B cell (primary cell): Measurements from ENCODE around the gene ATOSA. TPM values are rescaled to one million over a fixed set of nuclear protein-coding genes. Genes with fewer than 3 reads are reported as not detected.

Experiments
- ATAC-seq: fragments of 200-7000 bp; cut with Tn5 transposase; one replicate; pipeline ENCODE4 v1.10.0; 2021; ENCODE audit warnings: low read depth, mild to moderate bottlenecking, moderate number of reproducible peaks, moderate library complexity
- CTCF ChIA-PET: fragments of 350-600 bp; sonication (Branson Sonifier 250); formaldehyde crosslinking; loops from one replicate; lab custom pipeline; 2021; ENCODE audit warnings: antibody characterized with exemption, inconsistent platforms; lab: Charles Lee
- POLR2A ChIA-PET: fragments of 350-600 bp; sonication (Branson Sonifier 250); formaldehyde crosslinking; loops from one replicate; lab custom pipeline; 2021; ENCODE audit warnings: antibody characterized with exemption; lab: Charles Lee
- DNase-seq: peaks from one replicate; pipeline ENCODE4 v3.0.0; 2013
- H2AFZ ChIP-seq: 2 replicates; pipeline ENCODE4 v1.6.1; 2012; ENCODE audit warnings: mild to moderate bottlenecking, low read depth, low read length; ENCODE audit not compliant: insufficient read depth, poor library complexity, severe bottlenecking
- H3K27ac ChIP-seq, 2 donors: 1 replicate in 1 of 2; 2 replicates in 1 of 2; pipeline ENCODE4 v1.5.1; 2012 to 2013; ENCODE audit warnings: low read length in 2 of 2, mild to moderate bottlenecking in 2 of 2, moderate library complexity in 1 of 2
- H3K27me3 ChIP-seq, 4 experiments: fragments of 200-600 bp in 1 of 4; sonication (generic) in 1 of 4; replicated peaks in 1 of 4; 1 replicate in 2 of 4; 2 replicates in 2 of 4; pipeline versions ENCODE4 v1.6.1 to v1.7.0; 2013 to 2016; ENCODE audit warnings: low read length in 3 of 4, mild to moderate bottlenecking in 2 of 4, mixed read lengths in 1 of 4, moderate library complexity in 1 of 4; ENCODE audit not compliant: insufficient read depth in 4 of 4, control insufficient read depth in 3 of 4; ENCODE audit errors: control extremely low read depth in 1 of 4
- H3K36me3 ChIP-seq, 2 experiments: replicated peaks in 1 of 2; 1 replicate in 1 of 2; 2 replicates in 1 of 2; pipeline versions ENCODE4 v1.6.1 to v1.7.1; 2013; ENCODE audit warnings: low read length in 1 of 2; ENCODE audit not compliant: insufficient read depth in 2 of 2, control insufficient read depth in 1 of 2; ENCODE audit errors: control extremely low read depth in 1 of 2, extremely low read depth in 1 of 2
- H3K4me1 ChIP-seq, 2 donors: fragments of 200-600 bp in 1 of 2; sonication (generic) in 1 of 2; 1 replicate in 1 of 2; 2 replicates in 1 of 2; pipeline versions ENCODE4 v1.5.1 to v1.6.1; 2013 to 2017; ENCODE audit warnings: low read length in 2 of 2; ENCODE audit not compliant: control insufficient read depth in 2 of 2, insufficient read depth in 2 of 2
- H3K4me2 ChIP-seq: replicated peaks from 2 replicates; pipeline ENCODE3; 2012; ENCODE audit warnings: mild to moderate bottlenecking, low read depth, low read length; ENCODE audit not compliant: poor library complexity, severe bottlenecking
- H3K4me3 ChIP-seq, 5 experiments: fragments of 200-600 bp in 1 of 5; sonication (generic) in 1 of 5; 1 replicate in 3 of 5; 2 replicates in 2 of 5; pipeline versions ENCODE4 v1.5.1 to v1.7.0; 2011 to 2016; ENCODE audit warnings: low read length in 4 of 5, mild to moderate bottlenecking in 4 of 5, low read depth in 2 of 5, control low read depth in 1 of 5, moderate library complexity in 1 of 5; ENCODE audit not compliant: insufficient read depth in 1 of 5; ENCODE audit errors: control extremely low read depth in 1 of 5, extremely low read depth in 1 of 5
- H3K79me2 ChIP-seq: fragments of 200-600 bp; sonication (generic); one replicate; pipeline ENCODE4 v1.6.0; 2016; ENCODE audit warnings: low read length; ENCODE audit not compliant: control insufficient read depth, insufficient read depth
- H3K9ac ChIP-seq: fragments of 200-600 bp; sonication (generic); 2 replicates; pipeline ENCODE4 v1.6.1; 2017; ENCODE audit warnings: mild to moderate bottlenecking, low read length, moderate library complexity
- H3K9me3 ChIP-seq, 3 donors: one replicate each; pipeline versions ENCODE4 v1.6.1 to v1.7.1; 2013; ENCODE audit warnings: low read length in 2 of 3; ENCODE audit not compliant: control insufficient read depth in 2 of 3, insufficient read depth in 1 of 3; ENCODE audit errors: control extremely low read depth in 1 of 3
- H4K20me1 ChIP-seq: 2 replicates; pipeline ENCODE4 v1.6.0; 2012; ENCODE audit warnings: mild to moderate bottlenecking, low read length; ENCODE audit not compliant: insufficient read depth, control insufficient read depth, poor library complexity, severe bottlenecking
- H3K27ac Mint-ChIP-seq: one replicate; pipeline ENCODE4 v1.8.0; 2021; ENCODE audit warnings: mixed read lengths
- H3K27me3 Mint-ChIP-seq: one replicate; pipeline ENCODE4 v1.8.0; 2021; ENCODE audit warnings: mixed read lengths
- H3K4me1 Mint-ChIP-seq: one replicate; pipeline ENCODE4 v1.8.0; 2021; ENCODE audit warnings: mixed read lengths
- H3K4me3 Mint-ChIP-seq: one replicate; pipeline ENCODE4 v1.8.0; 2021; ENCODE audit warnings: mixed read lengths
- H3K9me3 Mint-ChIP-seq: one replicate; pipeline ENCODE4 v1.8.0; 2022; ENCODE audit warnings: mixed read lengths; ENCODE audit not compliant: insufficient read depth
- EZH2 ChIP-seq: IDR thresholded peaks from 2 replicates; pipeline ENCODE4 v1.6.1; 2012; ENCODE audit warnings: borderline replicate concordance, low read depth, mild to moderate bottlenecking, moderate library complexity, low read length; ENCODE audit not compliant: insufficient read depth, poor library complexity, severe bottlenecking
- whole genome bisulfite sequencing: methylation state at CpG from one replicate; pipeline ENCODE4 v1.1.5; 2013; ENCODE audit warnings: missing lambda C conversion rate; ENCODE audit not compliant: insufficient coverage; 5-methylcytosine and 5-hydroxymethylcytosine counted together
- intact Hi-C: fragments of 100-400 bp; cut with micrococcal nuclease; formaldehyde crosslinking; loops from one replicate; pipeline ENCODE4 v1.10.0; 2022
- polyA plus RNA-seq: library from polyadenylated mRNA; depleted of rRNA; stranded (reverse); fragments of >200 nt; gene quantifications from 2 replicates; pipeline ENCODE4 v1.2.3, GENCODE V29; 2012
- total RNA-seq, 2 donors: library from RNA; stranded (reverse); fragments of 120-200 nt in 1 of 2; gene quantifications; 1 replicate in 1 of 2; 2 replicates in 1 of 2; pipeline versions ENCODE4 v1.2.3 to v1.2.4, GENCODE V29; 2013 to 2022
- TF ChIP-seq, protein P1 (sequence below): fragments of 200-600 bp; IDR thresholded peaks from one replicate; pipeline ENCODE4 v1.8.0; 2022; ENCODE audit warnings: antibody characterized with exemption, mild to moderate bottlenecking

Gene ATOSA
- total and polyA plus RNA-seq, 2 donors (not counting 1 experiment from before 2014, with no cell fraction given): 73.4 to 198 TPM

DNA sequence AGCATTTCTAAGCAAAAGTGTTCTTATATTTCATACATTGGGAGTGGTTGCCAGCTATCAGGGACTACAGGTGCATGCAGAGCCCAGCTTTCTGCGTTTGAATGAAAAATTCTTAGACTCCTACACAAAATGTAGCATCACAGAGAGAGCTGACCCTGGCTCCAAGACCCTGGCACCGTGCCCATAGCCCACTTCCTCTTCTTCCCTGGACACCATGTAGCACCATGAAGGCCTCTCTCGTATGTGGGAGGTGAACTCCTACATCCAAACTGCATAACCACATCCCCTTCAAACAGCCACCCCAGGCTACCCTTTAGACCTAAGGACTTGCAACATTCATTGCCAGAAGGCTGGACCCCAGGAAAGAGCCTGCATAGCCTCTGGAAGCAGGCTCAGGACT, 35.8 kb upstream of the ATOSA start:
- no peaks in the 10 kb centered on the region for H3K79me2 ChIP-seq
- Mint-ChIP-seq H3K4me3 (no peak overlapping the region), H3K9me3 (no peaks in the 10 kb centered on the region), H3K27me3 (no peaks in the 10 kb centered on the region), H3K27ac (no peak overlapping the region), H3K4me1 (peaks cover 18% of the 10 kb centered on the region)
- H3K9me3 ChIP-seq: no peaks in the 10 kb centered on the region
- no peak overlapping the region for H3K27ac ChIP-seq
- peaks cover 9 to 14% of the 10 kb centered on the region in 2 donors for H3K4me1 ChIP-seq
- intact Hi-C loops: no loop called here
- no peaks in the 10 kb centered on the region for H4K20me1 ChIP-seq
- no peaks in the 10 kb centered on the region for H3K36me3 ChIP-seq
- WGBS: 69% methylated on average over 3 of the region's 3 CpGs
- H3K4me2 ChIP-seq: no peak overlapping the region
- DNase-seq (no peak), ATAC-seq (no peak)
- H3K27me3 ChIP-seq: no peaks in the 10 kb centered on the region
- H3K9ac ChIP-seq: no peak overlapping the region
- CTCF ChIA-PET: no interaction called here
- H3K4me3 ChIP-seq: no peak overlapping the region
- no peak overlapping the region for H2AFZ ChIP-seq
- TF ChIP-seq, protein P1, sequence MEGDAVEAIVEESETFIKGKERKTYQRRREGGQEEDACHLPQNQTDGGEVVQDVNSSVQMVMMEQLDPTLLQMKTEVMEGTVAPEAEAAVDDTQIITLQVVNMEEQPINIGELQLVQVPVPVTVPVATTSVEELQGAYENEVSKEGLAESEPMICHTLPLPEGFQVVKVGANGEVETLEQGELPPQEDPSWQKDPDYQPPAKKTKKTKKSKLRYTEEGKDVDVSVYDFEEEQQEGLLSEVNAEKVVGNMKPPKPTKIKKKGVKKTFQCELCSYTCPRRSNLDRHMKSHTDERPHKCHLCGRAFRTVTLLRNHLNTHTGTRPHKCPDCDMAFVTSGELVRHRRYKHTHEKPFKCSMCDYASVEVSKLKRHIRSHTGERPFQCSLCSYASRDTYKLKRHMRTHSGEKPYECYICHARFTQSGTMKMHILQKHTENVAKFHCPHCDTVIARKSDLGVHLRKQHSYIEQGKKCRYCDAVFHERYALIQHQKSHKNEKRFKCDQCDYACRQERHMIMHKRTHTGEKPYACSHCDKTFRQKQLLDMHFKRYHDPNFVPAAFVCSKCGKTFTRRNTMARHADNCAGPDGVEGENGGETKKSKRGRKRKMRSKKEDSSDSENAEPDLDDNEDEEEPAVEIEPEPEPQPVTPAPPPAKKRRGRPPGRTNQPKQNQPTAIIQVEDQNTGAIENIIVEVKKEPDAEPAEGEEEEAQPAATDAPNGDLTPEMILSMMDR: no peak
- TF ChIP-seq EZH2: no peak
- POLR2A ChIA-PET: no interaction called here

DNA sequence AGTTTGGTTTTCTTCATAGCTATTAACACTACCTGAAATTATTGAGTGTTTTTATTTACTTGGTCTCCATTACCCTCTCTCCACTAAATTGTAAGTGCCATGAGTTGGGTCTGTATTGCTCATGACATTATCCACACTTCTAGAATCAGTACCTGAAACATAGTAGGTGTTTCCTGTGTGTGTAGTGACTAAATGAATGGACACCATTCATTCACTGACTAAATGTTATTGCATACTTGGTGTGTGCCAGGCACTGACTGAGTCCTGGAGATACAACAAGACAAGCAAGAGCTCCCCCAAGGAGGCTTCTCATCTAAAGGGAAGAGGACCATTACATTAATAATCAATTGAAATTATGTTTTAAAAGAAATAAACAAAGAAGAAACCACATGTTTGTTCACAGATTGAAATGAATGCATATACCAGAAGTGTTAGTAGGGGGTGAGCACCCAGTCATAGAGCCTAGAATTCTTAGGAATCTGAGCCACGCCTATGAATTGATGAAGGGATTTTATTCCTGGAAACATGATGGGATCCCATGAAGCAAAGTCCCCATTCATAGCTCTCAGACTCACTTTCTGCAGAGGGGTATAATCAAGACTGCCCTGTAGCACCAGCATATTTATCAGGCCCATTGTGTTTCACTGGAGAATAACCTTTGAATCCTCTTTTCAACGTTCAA, 31.7 kb upstream of the ATOSA start:
- Histone ChIP-seq H3K4me2 (peak overlapping the region; percentile 67), H3K36me3 (no peaks in the 10 kb centered on the region), H3K4me3 (peak overlapping the region in 1 of 5 experiments; percentile 3), H3K27me3 (no peaks in the 10 kb centered on the region), H3K27ac (peak overlapping the region; percentile 83 to 87), H3K79me2 (no peaks in the 10 kb centered on the region), H4K20me1 (no peaks in the 10 kb centered on the region), H3K4me1 (peaks cover 23 to 35% of the 10 kb centered on the region in 2 donors), H3K9ac (peak overlapping the region; percentile 63), H3K9me3 (no peaks in the 10 kb centered on the region), H2AFZ (peak overlapping the region; percentile 73)
- no peak for ATAC-seq
- intact Hi-C loops: no loop called here
- TF ChIP-seq EZH2: no peak
- TF ChIP-seq, protein P1: no peak
- POLR2A ChIA-PET: interaction anchor here (1.4 kb wide), 2 partner anchors 19 to 32 kb away, joined by 5 to 7 read pairs; partner anchors contain the start of gene ATOSA
- CTCF ChIA-PET: interaction anchor here (1.1 to 2.8 kb wide), 6 partner anchors 17 to 37 kb away, joined by 3 to 23 read pairs (median 4); partner anchors contain the start of gene ATOSA
- no peaks in the 10 kb centered on the region for H3K27me3 Mint-ChIP-seq
- no peak for DNase-seq
- peak overlapping the region; percentile 94 for H3K4me3 Mint-ChIP-seq
- no CpG with 5 or more reads among the region's 2 CpGs for WGBS
- H3K4me1 Mint-ChIP-seq: peaks cover 49% of the 10 kb centered on the region
- no peaks in the 10 kb centered on the region for H3K9me3 Mint-ChIP-seq
- H3K27ac Mint-ChIP-seq: peak overlapping the region; percentile 93
